Ishikawa (cell line): Measurements from ENCODE around the gene NUB1.

Experiments used
- CEBPB ChIP-seq: IDR thresholded peaks from 2 replicates; pipeline ENCODE4 v1.6.1; 2012
- CREB1 ChIP-seq: IDR thresholded peaks from 2 replicates; pipeline ENCODE4 v1.6.1; 2012; ENCODE audit warnings: low read depth
- EGR1 ChIP-seq: IDR thresholded peaks from 2 replicates; pipeline ENCODE4 v1.6.1; 2012
- EP300 ChIP-seq: IDR thresholded peaks from 2 replicates; pipeline ENCODE4 v1.6.1; 2012; ENCODE audit warnings: borderline replicate concordance
- FOXM1 ChIP-seq: IDR thresholded peaks from 2 replicates; pipeline ENCODE4 v1.6.1; 2012; ENCODE audit warnings: low read depth, borderline replicate concordance
- MAX ChIP-seq: IDR thresholded peaks from 2 replicates; pipeline ENCODE4 v1.6.1; 2012
- NFIC ChIP-seq: IDR thresholded peaks from 2 replicates; pipeline ENCODE4 v1.6.1; 2012
- RAD21 ChIP-seq: IDR thresholded peaks from 2 replicates; pipeline ENCODE4 v1.6.1; 2012; ENCODE audit warnings: low read depth
- REST ChIP-seq: IDR thresholded peaks from 2 replicates; pipeline ENCODE4 v1.6.1; 2012; ENCODE audit warnings: low read depth, mild to moderate bottlenecking
- TAF1 ChIP-seq: IDR thresholded peaks from 2 replicates; pipeline ENCODE4 v1.6.1; 2012; ENCODE audit warnings: low read depth, mild to moderate bottlenecking
- TCF12 ChIP-seq: IDR thresholded peaks from 2 replicates; pipeline ENCODE4 v1.6.1; 2012; ENCODE audit warnings: low read depth
- TEAD4 ChIP-seq: IDR thresholded peaks from 2 replicates; pipeline ENCODE4 v1.6.1; 2012
- USF1 ChIP-seq: IDR thresholded peaks from 2 replicates; pipeline ENCODE4 v1.6.1; 2012
- YY1 ChIP-seq: IDR thresholded peaks from 2 replicates; pipeline ENCODE4 v1.6.1; 2012; ENCODE audit warnings: low read depth

GRCh38 chr7:151334628-151335027 lies 7.0 kb upstream of the NUB1 start:
- no peak for TF ChIP-seq TCF12
- TF ChIP-seq CEBPB, result no peak
- TF ChIP-seq MAX, result no peak
- TF ChIP-seq CREB1, result no peak
- no peak for TF ChIP-seq YY1
- TF ChIP-seq EP300, result no peak
- TF ChIP-seq FOXM1, result no peak
- TF ChIP-seq NFIC, result no peak
- TF ChIP-seq REST, result no peak
- TF ChIP-seq TAF1, result no peak
- TF ChIP-seq USF1, result no peak
- TF ChIP-seq TEAD4, result no peak
- TF ChIP-seq EGR1, result no peak
- TF ChIP-seq RAD21, result no peak
